ENCODE measurements around the gene BEST4.

DNA sequence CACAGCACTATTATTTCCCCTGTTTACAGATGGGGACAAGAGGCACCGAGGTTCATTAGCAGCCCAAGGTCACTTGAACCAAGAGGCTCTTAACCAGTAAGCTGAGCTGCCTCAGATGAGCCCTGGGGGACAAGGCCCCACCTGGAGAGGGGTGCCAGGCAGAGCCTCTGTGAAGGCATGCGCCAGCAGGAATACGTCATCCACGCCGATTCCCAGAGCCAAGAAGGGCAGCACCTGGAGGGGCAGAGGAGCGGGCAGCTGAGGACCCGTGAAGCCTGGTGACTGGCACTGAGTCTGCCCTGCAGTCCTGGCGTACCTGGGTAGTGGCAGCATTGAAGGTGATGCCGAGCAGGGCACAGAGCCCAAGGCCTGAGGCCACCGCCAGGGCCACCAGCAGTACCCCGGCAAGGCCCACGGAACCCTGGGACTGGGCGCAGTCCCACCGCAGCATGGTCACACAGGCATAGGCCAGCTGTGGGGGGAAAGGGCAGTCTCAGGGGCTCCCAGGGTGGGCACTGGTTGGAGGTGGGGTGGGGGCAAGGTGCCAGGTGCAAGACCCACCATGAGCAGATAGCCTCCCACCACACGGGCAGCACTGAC, 41.0 kb upstream of the BEST4 start:
- no peak for TF ChIP-seq POLR2A (IDR thresholded peaks at IDR 0.05; ENCODE audit: extremely low read depth, insufficient read length)
- TF ChIP-seq, protein P1, sequence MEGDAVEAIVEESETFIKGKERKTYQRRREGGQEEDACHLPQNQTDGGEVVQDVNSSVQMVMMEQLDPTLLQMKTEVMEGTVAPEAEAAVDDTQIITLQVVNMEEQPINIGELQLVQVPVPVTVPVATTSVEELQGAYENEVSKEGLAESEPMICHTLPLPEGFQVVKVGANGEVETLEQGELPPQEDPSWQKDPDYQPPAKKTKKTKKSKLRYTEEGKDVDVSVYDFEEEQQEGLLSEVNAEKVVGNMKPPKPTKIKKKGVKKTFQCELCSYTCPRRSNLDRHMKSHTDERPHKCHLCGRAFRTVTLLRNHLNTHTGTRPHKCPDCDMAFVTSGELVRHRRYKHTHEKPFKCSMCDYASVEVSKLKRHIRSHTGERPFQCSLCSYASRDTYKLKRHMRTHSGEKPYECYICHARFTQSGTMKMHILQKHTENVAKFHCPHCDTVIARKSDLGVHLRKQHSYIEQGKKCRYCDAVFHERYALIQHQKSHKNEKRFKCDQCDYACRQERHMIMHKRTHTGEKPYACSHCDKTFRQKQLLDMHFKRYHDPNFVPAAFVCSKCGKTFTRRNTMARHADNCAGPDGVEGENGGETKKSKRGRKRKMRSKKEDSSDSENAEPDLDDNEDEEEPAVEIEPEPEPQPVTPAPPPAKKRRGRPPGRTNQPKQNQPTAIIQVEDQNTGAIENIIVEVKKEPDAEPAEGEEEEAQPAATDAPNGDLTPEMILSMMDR (IDR thresholded peaks at IDR 0.05; ENCODE audit: low read depth, low read length), result no peak
- TF ChIP-seq, protein P2, sequence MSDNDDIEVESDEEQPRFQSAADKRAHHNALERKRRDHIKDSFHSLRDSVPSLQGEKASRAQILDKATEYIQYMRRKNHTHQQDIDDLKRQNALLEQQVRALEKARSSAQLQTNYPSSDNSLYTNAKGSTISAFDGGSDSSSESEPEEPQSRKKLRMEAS (IDR thresholded peaks at IDR 0.05; ENCODE audit: low read depth, low read length), result no peak
- no peak for TF ChIP-seq MYC (IDR thresholded peaks at IDR 0.05; ENCODE audit: low read depth, low read length)
